Kidney (tissue), 14 donors: ENCODE results near the gene PRKACB. TPM values are rescaled to one million over a fixed set of nuclear protein-coding genes. Genes with fewer than 3 reads are reported as not detected.

ENCODE experiments used
- DNase-seq, 5 donors: peaks; one replicate each; pipeline ENCODE4 v3.0.0-alpha.2; 2013 to 2020
- FAIRE-seq: peaks from 2 replicates; lab custom pipeline; 2012; peaks lifted over from hg19 to GRCh38; lab: Jason Lieb, UNC
- H3K27ac ChIP-seq, 2 donors: one replicate each; pipeline ENCODE4 v1.7.0; 2013; ENCODE audit warnings: low read depth in 2 of 2, low read length in 2 of 2, inconsistent platforms in 1 of 2
- H3K27me3 ChIP-seq: one replicate; pipeline ENCODE4 v1.7.1; 2013; ENCODE audit warnings: low read length, inconsistent platforms; ENCODE audit not compliant: control insufficient read depth, insufficient read depth
- H3K36me3 ChIP-seq, 3 donors: one replicate each; pipeline versions ENCODE4 v1.7.0 to v1.7.1; 2013; ENCODE audit warnings: low read length in 3 of 3, control low read depth in 1 of 3, inconsistent platforms in 1 of 3; ENCODE audit not compliant: insufficient read depth in 3 of 3, control insufficient read depth in 2 of 3
- H3K4me1 ChIP-seq, 3 donors: one replicate each; pipeline versions ENCODE4 v1.7.0 to v1.7.1; 2013; ENCODE audit warnings: low read length in 3 of 3, inconsistent platforms in 1 of 3, low read depth in 1 of 3; ENCODE audit not compliant: control insufficient read depth in 2 of 3, insufficient read depth in 2 of 3
- H3K4me3 ChIP-seq, 3 donors: one replicate each; pipeline versions ENCODE4 v1.7.0 to v1.8.1; 2013; ENCODE audit warnings: low read length in 3 of 3, control low read depth in 1 of 3, inconsistent platforms in 1 of 3
- H3K9ac ChIP-seq, 3 donors: one replicate each; pipeline versions ENCODE4 v1.7.0 to v1.7.1; 2013; ENCODE audit warnings: low read length in 3 of 3, control low read depth in 1 of 3, inconsistent platforms in 1 of 3
- H3K9me3 ChIP-seq, 3 donors: one replicate each; pipeline versions ENCODE4 v1.7.0 to v1.7.1; 2013; ENCODE audit warnings: low read length in 3 of 3, control low read depth in 1 of 3, inconsistent platforms in 1 of 3; ENCODE audit not compliant: control insufficient read depth in 2 of 3, insufficient read depth in 1 of 3
- CTCF ChIP-seq: IDR thresholded peaks from 3 replicates; pipeline ENCODE4 v1.5.1; 2012; ENCODE audit warnings: mild to moderate bottlenecking, moderate library complexity, borderline replicate concordance; ENCODE audit not compliant: insufficient read depth; ENCODE audit errors: extremely low read depth
- intact Hi-C: fragments of 100-400 bp; cut with DNase I; formaldehyde crosslinking; loops from one replicate; pipeline ENCODE4 v1.11.1; 2022
- polyA plus RNA-seq: library from polyadenylated mRNA; stranded (reverse); fragments of 350-450 nt; fragmentation: Illumina TruSeq; extraction: RNeasy Lipid Tissue Mini Kit (QIAGEN cat#74804); gene quantifications from one replicate; pipeline ENCODE4 v1.2.3, GENCODE V29; 2014; ENCODE audit warnings: low read depth, low replicate concordance; ENCODE audit not compliant: insufficient read depth
- total RNA-seq: library from RNA; stranded (reverse); fragmentation: NEBNext Ultra II Directional; extraction: Animal tissue kit (Norgen Biotek cat#: 25700); gene quantifications from one replicate; pipeline ENCODE4 v1.2.1, GENCODE V29; 2021
- donor health status: control.
- donor health status: control.
- donor health status: control.
- donor health status: control.
- donor health status: control.
- donor health status: DM: yes; HTN: yes; CAD: no.
- donor health status: Normal renal cell carcinoma (clear cell type).

Gene PRKACB
- total and polyA plus RNA-seq, 2 donors from 2014 or later = 22.4 to 52.5 TPM

GRCh38 chr1:84108900-84109578, 35.0 kb upstream of the PRKACB start:
- no peak for FAIRE-seq
- DNase-seq = no peak

GRCh38 chr1:84110629-84111028, 33.4 kb upstream of the PRKACB start:
- Histone ChIP-seq H3K4me1 (no peaks in the 10 kb centered on the region), H3K27ac (no peak overlapping the region), H3K27me3 (no peaks in the 10 kb centered on the region), H3K4me3 (no peak overlapping the region), H3K9ac (no peak overlapping the region), H3K36me3 (no peaks in the 10 kb centered on the region), H3K9me3 (no peaks in the 10 kb centered on the region)
- intact Hi-C loops = no loop called here
- no peak for TF ChIP-seq CTCF
- DNase-seq = no peak
- no peak for FAIRE-seq

More at GRCh38 chr1:84108900-84109578, 35.0 kb upstream of the PRKACB start:
- no peaks in the 10 kb centered on the region for H3K27me3 ChIP-seq
- H3K27ac ChIP-seq = no peak overlapping the region
- H3K9ac ChIP-seq = no peak overlapping the region
- H3K4me1 ChIP-seq = no peaks in the 10 kb centered on the region
- no peak for TF ChIP-seq CTCF
- no peaks in the 10 kb centered on the region for H3K36me3 ChIP-seq
- intact Hi-C loops = no loop called here
- no peaks in the 10 kb centered on the region for H3K9me3 ChIP-seq
- H3K4me3 ChIP-seq = no peak overlapping the region

- no peak for DNase-seq
- Histone ChIP-seq H3K9me3 (no peaks in the 10 kb centered on the region), H3K27me3 (no peaks in the 10 kb centered on the region), H3K4me1 (no peaks in the 10 kb centered on the region), H3K4me3 (no peak overlapping the region), H3K9ac (no peak overlapping the region), H3K36me3 (no peaks in the 10 kb centered on the region), H3K27ac (no peak overlapping the region)
- no peak for TF ChIP-seq CTCF
- FAIRE-seq = no peak
- intact Hi-C loops = loop anchor here (5.0 kb wide), 1 partner anchor 179 kb away; no protein-coding TSS in a partner anchor
Measured at GRCh38 chr1:84116558-84116957, 27.5 kb upstream of the PRKACB start.

GRCh38 chr1:84117868-84118267, 26.2 kb upstream of the PRKACB start:
- H3K9me3 ChIP-seq = no peaks in the 10 kb centered on the region
- no peak for TF ChIP-seq CTCF
- H3K9ac ChIP-seq = no peak overlapping the region
- no peaks in the 10 kb centered on the region for H3K36me3 ChIP-seq
- H3K27ac ChIP-seq = no peak overlapping the region
- FAIRE-seq (no peak), DNase-seq (no peak)
- no peaks in the 10 kb centered on the region for H3K4me1 ChIP-seq
- no peaks in the 10 kb centered on the region for H3K27me3 ChIP-seq
- intact Hi-C loops = loop anchor here (5.0 kb wide), 1 partner anchor 181 kb away; no protein-coding TSS in a partner anchor
- no peak overlapping the region for H3K4me3 ChIP-seq
